PC-9 (cell line): ENCODE data around the gene TSPAN18. TPM values are rescaled to one million over a fixed set of nuclear protein-coding genes. Genes with fewer than 3 reads are reported as not detected.
A peak's percentile ranks its signal among the peaks of the same experiment; 100 is the strongest.

Source experiments
- BruUV-seq: library from RNA; stranded (reverse); fragments of 400-500 nt; replicated peaks from 2 replicates; lab custom pipeline; 2021; lab: Mats Ljungman, UMichigan
- CTCF ChIA-PET: fragments of 300-600 bp; sonication (Branson Sonifier 250); formaldehyde crosslinking; loops from one replicate; lab custom pipeline; 2022; ENCODE audit warnings: antibody characterized with exemption; lab: Charles Lee
- POLR2A ChIA-PET: fragments of 300-600 bp; sonication (Branson Sonifier 250); formaldehyde crosslinking; loops from one replicate; lab custom pipeline; 2022; ENCODE audit warnings: antibody characterized with exemption; ENCODE audit not compliant: unreplicated experiment; lab: Charles Lee
- DNase-seq, 2 experiments: peaks; one replicate each; pipeline versions ENCODE4 v3.0.0 to v3.0.0-alpha.2; 2015 to 2022; ENCODE audit warnings: mixed read lengths in 1 of 2
- H2AFZ ChIP-seq: fragments of 200-600 bp; sonication (generic); 2 replicates; pipeline ENCODE4 v1.8.1; 2017; ENCODE audit warnings: antibody characterized with exemption
- H3F3A ChIP-seq: fragments of 200-600 bp; sonication (generic); 2 replicates; pipeline ENCODE4 v1.8.1; 2017; ENCODE audit warnings: antibody characterized with exemption, mild to moderate bottlenecking, low read depth; ENCODE audit not compliant: insufficient read depth
- H3K27ac ChIP-seq: fragments of 200-600 bp; sonication (generic); 2 replicates; pipeline ENCODE4 v1.6.1; 2016; ENCODE audit warnings: mixed run types
- H3K27me3 ChIP-seq: fragments of 200-600 bp; sonication (generic); 2 replicates; pipeline ENCODE4 v1.6.1; 2016; ENCODE audit warnings: low read depth, mixed run types; ENCODE audit not compliant: insufficient read depth
- H3K36me3 ChIP-seq: fragments of 200-600 bp; sonication (generic); 2 replicates; pipeline ENCODE4 v1.6.1; 2016; ENCODE audit warnings: low read depth, mixed run types
- H3K4me1 ChIP-seq: fragments of 200-600 bp; sonication (generic); replicated peaks from 2 replicates; pipeline ENCODE4 v1.6.1; 2016; ENCODE audit warnings: mixed run types; ENCODE audit not compliant: insufficient read depth
- H3K4me2 ChIP-seq: fragments of 200-600 bp; sonication (generic); 2 replicates; pipeline ENCODE4 v1.6.1; 2017; ENCODE audit warnings: mixed run types
- H3K4me3 ChIP-seq: fragments of 200-600 bp; sonication (generic); 2 replicates; pipeline ENCODE4 v1.6.1; 2016; ENCODE audit warnings: mixed run types
- H3K79me2 ChIP-seq: fragments of 200-600 bp; sonication (generic); 2 replicates; pipeline ENCODE4 v1.6.1; 2017; ENCODE audit warnings: low read depth, mixed run types
- H3K9me2 ChIP-seq: fragments of 200-600 bp; sonication (generic); 2 replicates; pipeline ENCODE4 v1.8.1; 2017; ENCODE audit warnings: mild to moderate bottlenecking; ENCODE audit not compliant: insufficient read depth
- H3K9me3 ChIP-seq: fragments of 200-600 bp; sonication (generic); 2 replicates; pipeline ENCODE4 v1.8.1; 2016; ENCODE audit warnings: low read depth; ENCODE audit not compliant: insufficient read depth
- H4K20me1 ChIP-seq: fragments of 200-600 bp; sonication (generic); 2 replicates; pipeline ENCODE4 v1.8.1; 2017; ENCODE audit not compliant: insufficient read depth
- EZH2 ChIP-seq: fragments of 200-600 bp; sonication (generic); IDR thresholded peaks from 2 replicates; pipeline ENCODE4 v1.8.0; 2017; ENCODE audit warnings: antibody characterized with exemption, low read depth
- intact Hi-C: fragments of 100-400 bp; cut with micrococcal nuclease; formaldehyde crosslinking; loops from one replicate; pipeline ENCODE4 v1.10.0; 2022; ENCODE audit not compliant: unreplicated experiment
- total RNA-seq: library from RNA; stranded (reverse); gene quantifications from 2 replicates; pipeline ENCODE4 v1.2.3, GENCODE V29; 2021
- TF ChIP-seq, protein P1 (sequence below): fragments of 200-600 bp; sonication (generic); conservative IDR thresholded peaks from 2 replicates; pipeline ENCODE4 v1.6.1; 2017; ENCODE audit warnings: mixed run types, antibody characterized with exemption, mild to moderate bottlenecking, moderate library complexity

Gene TSPAN18
- total RNA-seq, 1 experiment from 2014 or later: not detected

DNA sequence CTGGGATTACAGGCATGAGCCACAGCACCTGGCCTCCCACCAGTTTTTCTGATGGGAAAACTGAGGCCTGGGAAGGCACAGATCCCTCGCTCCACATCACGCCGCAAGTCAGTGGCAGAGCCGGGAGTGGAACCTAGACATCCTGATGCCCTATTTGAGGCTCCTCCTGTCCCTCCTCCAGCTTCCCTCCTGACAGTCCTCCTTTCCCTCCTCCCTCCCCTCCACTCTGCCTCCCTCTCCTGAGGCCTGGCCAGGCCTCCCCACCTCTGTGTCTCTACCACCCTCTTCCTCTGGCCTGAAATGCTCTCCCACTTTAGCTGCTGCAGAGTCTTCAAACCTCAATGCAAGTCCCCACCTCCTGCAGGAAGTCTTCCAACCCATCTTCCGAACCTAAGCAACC lies 237.2 kb downstream of the TSPAN18 start:
- intact Hi-C loops: no loop called here
- Histone ChIP-seq H3F3A (no peaks in the 10 kb centered on the region), H3K4me1 (0 out of 2 replicates have a peak, but pooled peaks cover 4% of the 10 kb centered on the region), H3K27ac (no peak overlapping the region), H2AFZ (no peak overlapping the region), H3K27me3 (no peaks in the 10 kb centered on the region), H3K4me3 (no peak overlapping the region), H3K9me2 (no peaks in the 10 kb centered on the region), H4K20me1 (no peaks in the 10 kb centered on the region), H3K9me3 (no peaks in the 10 kb centered on the region), H3K79me2 (no peaks in the 10 kb centered on the region), H3K4me2 (no peak overlapping the region), H3K36me3 (no peaks in the 10 kb centered on the region)
- BruUV-seq: no TSS peak
- CTCF ChIA-PET: interaction anchor here (0.6 kb wide), 1 partner anchor 36 kb away, joined by 4 read pairs; no protein-coding TSS in a partner anchor
- POLR2A ChIA-PET: no interaction called here
- TF ChIP-seq, protein P1, sequence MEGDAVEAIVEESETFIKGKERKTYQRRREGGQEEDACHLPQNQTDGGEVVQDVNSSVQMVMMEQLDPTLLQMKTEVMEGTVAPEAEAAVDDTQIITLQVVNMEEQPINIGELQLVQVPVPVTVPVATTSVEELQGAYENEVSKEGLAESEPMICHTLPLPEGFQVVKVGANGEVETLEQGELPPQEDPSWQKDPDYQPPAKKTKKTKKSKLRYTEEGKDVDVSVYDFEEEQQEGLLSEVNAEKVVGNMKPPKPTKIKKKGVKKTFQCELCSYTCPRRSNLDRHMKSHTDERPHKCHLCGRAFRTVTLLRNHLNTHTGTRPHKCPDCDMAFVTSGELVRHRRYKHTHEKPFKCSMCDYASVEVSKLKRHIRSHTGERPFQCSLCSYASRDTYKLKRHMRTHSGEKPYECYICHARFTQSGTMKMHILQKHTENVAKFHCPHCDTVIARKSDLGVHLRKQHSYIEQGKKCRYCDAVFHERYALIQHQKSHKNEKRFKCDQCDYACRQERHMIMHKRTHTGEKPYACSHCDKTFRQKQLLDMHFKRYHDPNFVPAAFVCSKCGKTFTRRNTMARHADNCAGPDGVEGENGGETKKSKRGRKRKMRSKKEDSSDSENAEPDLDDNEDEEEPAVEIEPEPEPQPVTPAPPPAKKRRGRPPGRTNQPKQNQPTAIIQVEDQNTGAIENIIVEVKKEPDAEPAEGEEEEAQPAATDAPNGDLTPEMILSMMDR: no peak
- TF ChIP-seq EZH2: no peak
- DNase-seq: no peak

GRCh38 chr11:44964526-44965209 lies 237.9 kb downstream of the TSPAN18 start:
- ChIA-PET POLR2A (interaction anchor here (0.5 kb wide), 1 partner anchor 988 kb away, joined by 4 read pairs; no protein-coding TSS in a partner anchor), CTCF (no interaction called here)
- Histone ChIP-seq H3K9me3 (no peaks in the 10 kb centered on the region), H3K27ac (no peak overlapping the region), H3K4me1 (0 out of 2 replicates have a peak, but pooled peaks cover 4% of the 10 kb centered on the region), H4K20me1 (no peaks in the 10 kb centered on the region), H3K4me2 (no peak overlapping the region), H3K4me3 (no peak overlapping the region), H3K27me3 (0 out of 2 replicates have a peak, but pooled peaks cover under 1% of the 10 kb centered on the region), H3F3A (no peaks in the 10 kb centered on the region), H3K9me2 (no peaks in the 10 kb centered on the region), H3K36me3 (no peaks in the 10 kb centered on the region), H3K79me2 (no peaks in the 10 kb centered on the region), H2AFZ (no peak overlapping the region)
- intact Hi-C loops: no loop called here
- peak in 1 of 2 experiments; percentile 64 for DNase-seq
- TF ChIP-seq, protein P1: no peak
- no peak for TF ChIP-seq EZH2
- BruUV-seq: no TSS peak

DNA sequence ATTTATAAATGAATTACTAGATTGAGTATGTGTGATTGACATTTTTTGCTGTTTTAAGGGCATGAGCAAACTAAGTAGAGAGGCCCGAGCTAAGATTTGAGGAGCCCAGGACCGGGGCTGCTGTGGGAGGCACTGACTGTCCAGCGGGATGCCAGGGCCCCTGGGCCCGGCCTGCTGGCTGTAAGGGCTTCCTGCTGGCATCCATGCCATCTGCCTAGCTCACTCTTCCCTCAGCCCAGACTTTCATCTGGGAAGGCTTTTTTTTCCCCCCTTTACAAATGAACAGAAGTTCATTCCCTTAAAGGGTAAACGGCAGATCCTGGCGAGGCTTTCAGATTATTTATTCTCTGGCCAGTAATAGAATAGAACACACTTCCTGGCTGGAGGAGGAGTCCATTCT lies 239.9 kb downstream of the TSPAN18 start:
- Histone ChIP-seq H3K27ac (no peak overlapping the region), H3K4me3 (no peak overlapping the region), H3F3A (no peaks in the 10 kb centered on the region), H3K9me3 (no peaks in the 10 kb centered on the region), H3K4me2 (no peak overlapping the region), H2AFZ (no peak overlapping the region), H3K27me3 (0 out of 2 replicates have a peak, but pooled peaks cover 3% of the 10 kb centered on the region), H3K4me1 (0 out of 2 replicates have a peak, but pooled peaks cover 4% of the 10 kb centered on the region), H4K20me1 (no peaks in the 10 kb centered on the region), H3K79me2 (no peaks in the 10 kb centered on the region), H3K36me3 (no peaks in the 10 kb centered on the region), H3K9me2 (no peaks in the 10 kb centered on the region)
- no peak for DNase-seq
- no TSS peak for BruUV-seq
- no peak for TF ChIP-seq EZH2
- TF ChIP-seq, protein P1: no peak
- POLR2A ChIA-PET: no interaction called here
- CTCF ChIA-PET: no interaction called here
- intact Hi-C loops: no loop called here
